NCI-H748 (cell line): ENCODE results near the gene TRIM41.

Experiments
- DNase-seq: peaks from one replicate; lab custom pipeline; 2025; ENCODE audit not compliant: unreplicated experiment; lab: John Stamatoyannopoulos, UW

The TRIM41 gene

DNA sequence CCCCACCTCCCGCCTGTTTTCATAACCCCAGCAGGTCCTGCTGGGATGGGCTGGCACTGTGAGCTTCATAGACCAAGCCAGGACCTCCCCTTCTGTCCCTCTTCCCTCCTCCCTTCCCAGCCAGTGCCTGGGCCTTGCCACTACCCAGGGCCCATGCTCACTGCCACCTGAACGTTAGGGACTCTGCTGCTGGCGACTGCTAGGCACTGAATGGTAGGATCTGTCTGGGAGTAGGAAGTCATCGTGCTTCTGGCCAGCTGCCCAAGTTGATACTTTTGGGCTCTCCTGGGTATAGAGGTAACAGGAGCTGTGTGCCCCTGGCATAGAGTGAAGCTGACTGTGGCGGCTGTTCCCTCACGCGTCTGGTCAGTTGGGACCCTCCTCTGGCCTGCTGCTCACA, 8.4 kb downstream of the TRIM41 start:
- no peak for DNase-seq

- no peak for DNase-seq
Observed at GRCh38 chr5:181232593-181232992, 9.5 kb downstream of the TRIM41 start.

GRCh38 chr5:181233088-181233800, 10.2 kb downstream of the TRIM41 start:
- DNase-seq: no peak

DNA sequence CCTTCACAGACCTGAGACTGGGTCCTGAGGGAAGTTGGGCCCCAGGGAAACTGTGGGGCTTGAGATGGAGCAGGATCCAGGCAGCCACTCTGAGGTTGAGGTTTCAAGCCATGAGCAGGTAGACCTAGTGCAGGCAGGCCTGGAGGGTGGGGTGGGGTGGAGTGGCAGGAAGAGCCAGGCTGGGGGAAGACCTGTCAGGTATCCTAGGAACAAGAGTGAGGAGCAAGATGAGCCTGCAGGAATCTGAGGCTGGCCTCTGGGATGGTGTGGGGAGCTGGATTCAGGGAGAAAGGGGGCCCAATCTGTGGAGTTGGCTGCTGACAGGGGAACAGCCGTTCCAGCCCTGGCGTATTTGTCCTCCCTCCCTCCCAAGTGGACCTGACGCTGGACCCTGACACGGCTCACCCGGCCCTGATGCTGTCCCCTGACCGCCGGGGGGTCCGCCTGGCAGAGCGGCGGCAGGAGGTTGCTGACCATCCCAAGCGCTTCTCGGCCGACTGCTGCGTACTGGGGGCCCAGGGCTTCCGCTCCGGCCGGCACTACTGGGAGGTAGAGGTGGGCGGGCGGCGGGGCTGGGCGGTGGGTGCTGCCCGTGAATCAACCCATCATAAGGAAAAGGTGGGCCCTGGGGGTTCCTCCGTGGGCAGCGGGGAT, 10.8 kb downstream of the TRIM41 start:
- DNase-seq: no peak

DNA sequence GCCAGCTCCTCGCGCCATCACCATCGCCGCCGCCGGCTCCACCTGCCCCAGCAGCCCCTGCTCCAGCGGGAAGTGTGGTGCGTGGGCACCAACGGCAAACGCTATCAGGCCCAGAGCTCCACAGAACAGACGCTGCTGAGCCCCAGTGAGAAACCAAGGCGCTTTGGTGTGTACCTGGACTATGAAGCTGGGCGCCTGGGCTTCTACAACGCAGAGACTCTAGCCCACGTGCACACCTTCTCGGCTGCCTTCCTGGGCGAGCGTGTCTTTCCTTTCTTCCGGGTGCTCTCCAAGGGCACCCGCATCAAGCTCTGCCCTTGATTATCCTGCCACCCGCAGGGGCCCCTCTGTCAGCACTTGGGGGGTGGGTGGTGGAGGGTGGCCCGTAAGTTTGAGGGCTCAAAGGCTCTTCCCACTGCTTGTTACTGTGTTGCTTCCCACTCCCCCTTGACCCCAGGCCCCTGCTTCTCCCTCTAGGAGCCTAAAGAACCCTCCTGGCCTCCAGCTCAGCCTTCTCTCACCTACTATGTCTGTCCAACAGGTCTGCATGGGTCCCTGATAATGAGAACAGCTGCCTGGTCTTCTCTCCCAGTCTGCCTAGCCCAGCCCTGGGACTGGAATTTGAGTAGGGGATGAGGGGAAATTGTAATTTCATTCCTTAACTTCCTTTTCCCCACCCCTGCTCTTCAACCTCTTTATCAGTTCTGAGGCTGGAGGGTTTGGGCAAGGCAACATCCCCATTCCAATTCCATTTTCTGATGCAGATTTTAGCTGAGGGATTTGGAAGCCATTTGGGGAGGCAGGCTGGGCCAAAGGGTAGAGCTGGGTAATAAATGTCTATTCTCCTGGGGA, 11.6 kb downstream of the TRIM41 start:
- no peak for DNase-seq

DNA sequence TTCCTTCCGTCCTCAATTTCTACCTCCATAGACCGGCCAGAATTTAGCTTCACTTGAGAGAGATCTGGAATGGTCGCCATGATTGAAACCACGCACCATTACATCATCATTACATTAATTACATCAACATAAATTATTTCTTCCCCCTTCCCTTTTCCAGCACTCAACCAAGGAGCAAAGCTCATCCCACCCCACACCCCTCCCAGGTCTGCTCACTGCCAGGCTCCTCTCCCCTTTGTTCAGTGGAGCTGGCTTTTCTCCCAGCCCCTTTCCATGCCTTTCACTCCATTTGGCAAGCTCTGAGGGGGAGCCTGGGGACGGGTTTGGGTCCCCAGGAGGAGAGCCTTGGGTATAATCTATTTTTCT, 12.2 kb downstream of the TRIM41 start:
- no peak for DNase-seq

- no peak for DNase-seq
Observed at GRCh38 chr5:181235689-181236366, 12.7 kb downstream of the TRIM41 start.

- no peak for DNase-seq
Observed at GRCh38 chr5:181236471-181236870, 13.4 kb downstream of the TRIM41 start.

DNA sequence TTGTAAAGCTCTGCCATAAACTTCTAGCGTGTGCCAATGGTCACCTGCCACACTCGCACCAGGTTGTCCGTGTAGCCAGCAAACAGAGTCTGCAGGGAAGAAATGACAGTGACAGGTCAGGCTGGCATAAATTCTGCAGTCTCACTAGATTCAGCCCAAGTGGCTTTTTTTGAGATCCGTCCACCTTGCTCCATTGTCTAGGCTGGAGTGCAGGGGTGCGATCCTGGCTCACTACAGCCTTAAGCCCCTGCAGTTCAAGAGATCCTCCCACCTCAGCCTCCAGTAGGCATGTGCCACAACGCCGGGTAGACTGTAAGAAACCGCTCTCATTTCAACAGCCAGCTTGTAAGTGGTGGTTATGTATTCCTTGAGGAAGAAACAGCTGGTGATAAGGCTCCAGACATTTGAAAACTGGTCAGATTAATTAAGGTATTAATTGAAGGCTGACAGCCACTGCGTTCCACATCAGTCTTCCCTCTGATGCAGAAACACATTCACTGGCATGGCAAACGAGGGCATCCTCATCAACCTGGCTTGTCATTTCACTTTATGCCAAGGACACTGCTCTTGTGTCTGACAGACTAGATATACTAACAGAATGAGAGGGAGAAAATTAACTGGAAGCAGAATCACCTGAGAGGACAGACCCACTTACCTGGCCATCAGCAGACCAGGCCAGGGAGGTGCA, 14.0 kb downstream of the TRIM41 start:
- no peak for DNase-seq

GRCh38 chr5:181237729-181238385, 14.8 kb downstream of the TRIM41 start:
- no peak for DNase-seq

- DNase-seq: no peak
Observed at GRCh38 chr5:181239062-181239663, 16.1 kb downstream of the TRIM41 start.

DNA sequence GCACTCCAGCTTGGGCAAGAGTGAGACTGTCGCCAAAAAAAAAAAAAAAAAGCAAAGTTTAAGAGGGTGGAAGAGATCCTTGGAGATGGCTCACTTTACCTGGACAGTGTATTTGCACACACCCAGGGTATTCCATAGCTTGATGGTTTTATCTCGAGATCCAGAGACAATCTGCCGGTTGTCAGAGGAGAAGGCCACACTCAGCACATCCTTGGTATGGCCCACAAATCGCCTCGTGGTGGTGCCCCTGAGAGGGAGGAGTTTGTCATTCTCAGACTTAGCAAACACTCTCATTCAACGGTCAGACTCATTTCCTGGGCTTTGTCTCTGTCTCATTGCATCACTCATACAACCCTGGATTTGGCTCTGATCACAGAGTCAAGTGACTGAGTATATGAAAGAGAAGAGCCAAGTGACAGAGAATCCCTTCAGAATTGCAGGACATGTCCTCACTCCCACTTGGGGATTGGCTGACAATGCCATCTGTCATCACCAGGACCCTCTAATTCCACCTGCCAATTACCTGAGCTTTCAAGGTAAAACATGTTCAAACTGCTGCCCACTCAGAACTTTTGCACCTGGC, 18.4 kb downstream of the TRIM41 start:
- no peak for DNase-seq

DNA sequence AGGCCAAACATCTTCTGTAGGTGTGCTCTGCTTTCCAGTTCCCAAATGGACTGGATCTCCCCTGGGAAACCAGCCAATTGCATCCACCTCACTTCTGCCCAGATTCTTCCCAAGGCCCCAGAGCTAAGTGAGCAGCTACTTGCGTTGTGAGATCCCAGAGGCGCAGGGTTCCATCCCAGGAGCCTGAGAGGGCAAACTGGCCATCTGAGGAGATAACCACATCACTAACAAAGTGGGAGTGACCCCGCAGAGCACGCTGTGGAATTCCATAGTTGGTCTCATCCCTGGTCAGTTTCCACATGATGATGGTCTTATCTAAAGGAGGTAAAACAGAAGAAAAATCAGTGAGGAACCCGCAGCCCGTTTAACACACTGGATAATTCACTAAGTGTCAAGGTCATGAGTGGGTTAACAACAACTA, 19.0 kb downstream of the TRIM41 start:
- no peak for DNase-seq

DNA sequence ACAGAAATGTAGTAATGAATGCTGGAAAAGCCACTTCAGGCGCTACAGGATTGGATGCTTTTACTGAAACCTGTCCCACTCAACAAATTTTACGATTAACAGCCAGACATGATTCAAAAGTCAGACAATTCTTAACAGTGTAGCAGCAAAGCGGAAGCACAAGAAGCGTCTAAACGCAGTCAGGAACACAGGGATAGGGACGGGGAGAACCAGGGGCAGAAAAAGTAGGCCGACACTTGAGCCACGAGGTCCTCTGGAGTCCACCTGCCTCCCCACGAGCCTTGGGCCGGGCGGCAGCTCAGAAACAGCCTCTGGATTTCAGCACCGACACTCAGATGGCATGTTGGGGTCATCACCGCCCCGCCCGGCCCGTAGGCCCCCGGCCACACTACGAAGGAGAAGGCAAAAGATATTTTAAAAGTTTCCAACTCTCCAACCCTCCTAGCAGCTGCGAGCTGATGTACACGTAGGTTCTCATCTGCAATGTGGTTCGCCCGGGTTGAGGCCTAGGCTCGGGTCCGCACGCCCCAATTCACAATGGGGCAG, 20.0 kb downstream of the TRIM41 start:
- no peak for DNase-seq

DNA sequence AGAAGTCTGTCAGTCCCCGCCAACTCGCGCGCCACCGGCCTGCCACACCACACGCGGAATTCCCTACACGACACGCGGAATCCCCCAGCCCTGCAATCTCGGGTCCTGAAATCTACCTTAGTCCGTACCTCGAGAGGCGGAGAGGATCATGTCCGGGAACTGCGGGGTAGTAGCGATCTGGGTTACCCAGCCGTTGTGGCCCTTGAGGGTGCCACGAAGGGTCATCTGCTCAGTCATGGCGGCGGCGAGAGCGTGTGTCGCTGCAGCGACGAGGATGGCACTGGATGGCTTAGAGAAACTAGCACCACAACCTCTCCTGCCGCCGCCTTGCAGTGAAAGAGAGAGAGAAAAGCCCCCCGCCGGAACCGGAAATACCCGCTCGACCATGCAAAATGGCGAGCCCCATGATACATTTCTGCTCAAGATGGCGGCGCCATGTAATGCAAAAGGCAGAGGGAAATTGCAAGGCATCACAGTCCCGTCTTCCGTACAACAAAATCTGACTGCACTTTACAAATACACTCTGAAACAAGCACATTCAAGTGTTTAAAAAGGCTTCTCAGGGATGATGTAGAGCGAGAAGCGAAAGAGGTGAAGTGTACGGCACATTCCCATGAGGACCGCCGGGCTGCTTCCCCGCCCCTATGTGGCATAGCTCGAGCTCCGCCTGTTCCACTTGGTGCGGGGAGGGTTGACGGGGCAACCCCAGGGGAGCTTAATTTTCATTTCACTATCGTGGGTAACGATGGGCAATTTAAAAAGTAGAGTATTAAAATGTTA, 20.7 kb downstream of the TRIM41 start, which contains the start of gene RACK1:
Gene RACK1 (minus strand): TSS at position 343 of the 780 bp plus-strand sequence. CDS start 106 bp downstream, at position 237.
- DNase-seq: no peak

- DNase-seq: no peak
Observed at GRCh38 chr5:181245427-181246275, 22.6 kb downstream of the TRIM41 start.

GRCh38 chr5:181246276-181247049, 23.4 kb downstream of the TRIM41 start:
- no peak for DNase-seq
